WTC11 (cell line): ENCODE results near the gene MTFR2. TPM values are rescaled to one million over a fixed set of nuclear protein-coding genes. Genes with fewer than 3 reads are reported as not detected.

Experiments
- ATAC-seq: fragments of 200-7000 bp; cut with Tn5 transposase; 2 replicates; pipeline ENCODE4 v1.10.0; 2021; ENCODE audit warnings: mild to moderate bottlenecking, moderate library complexity
- CTCF ChIA-PET: fragments of 300-600 bp; sonication (Branson Sonifier 250); formaldehyde crosslinking; loops from one replicate; lab custom pipeline; 2021; ENCODE audit warnings: antibody characterized with exemption; lab: Charles Lee
- POLR2A ChIA-PET: fragments of 350-600 bp; sonication (Branson Sonifier 250); formaldehyde crosslinking; loops from one replicate; lab custom pipeline; 2021; ENCODE audit warnings: antibody characterized with exemption; lab: Charles Lee
- DNase-seq: peaks from one replicate; pipeline ENCODE4 v3.0.0; 2021; ENCODE audit warnings: low spot score
- H3K27ac Mint-ChIP-seq: 2 replicates; pipeline ENCODE4 v1.8.0; 2021; ENCODE audit warnings: mixed read lengths
- H3K27me3 Mint-ChIP-seq: 2 replicates; pipeline ENCODE4 v1.8.0; 2021; ENCODE audit warnings: low read depth, mild to moderate bottlenecking, moderate library complexity, mixed read lengths
- H3K36me3 Mint-ChIP-seq: 2 replicates; pipeline ENCODE4 v1.8.0; 2021; ENCODE audit warnings: mixed read lengths
- H3K4me1 Mint-ChIP-seq: 2 replicates; pipeline ENCODE4 v1.8.0; 2022; ENCODE audit warnings: mixed read lengths
- H3K4me3 Mint-ChIP-seq: 2 replicates; pipeline ENCODE4 v1.8.0; 2021; ENCODE audit warnings: mild to moderate bottlenecking, moderate library complexity, mixed read lengths
- H3K9me3 Mint-ChIP-seq: 2 replicates; pipeline ENCODE4 v1.8.0; 2021; ENCODE audit warnings: mixed read lengths
- ATF1 ChIP-seq: sonication (generic); formaldehyde crosslinking; IDR thresholded peaks from 2 replicates; pipeline ENCODE4 v1.8.1; 2023; ENCODE audit warnings: mild to moderate bottlenecking, moderate library complexity, missing genetic modification reagents
- CREM ChIP-seq: sonication (generic); formaldehyde crosslinking; IDR thresholded peaks from 2 replicates; pipeline ENCODE4 v1.8.1; 2022; ENCODE audit warnings: mild to moderate bottlenecking, missing genetic modification reagents, moderate library complexity
- EMX1 ChIP-seq: fragments of 250-450 bp; sonication (Bioruptor Pico); IDR thresholded peaks from 2 replicates; pipeline ENCODE4 v1.8.0; 2021; ENCODE audit warnings: mild to moderate bottlenecking
- FOXJ3 ChIP-seq: sonication (generic); formaldehyde crosslinking; IDR thresholded peaks from 2 replicates; pipeline ENCODE4 v1.9.0; 2021; ENCODE audit warnings: missing genetic modification reagents, mild to moderate bottlenecking, borderline replicate concordance
- GABPB1 ChIP-seq: sonication (generic); formaldehyde crosslinking; IDR thresholded peaks from 2 replicates; pipeline ENCODE4 v1.8.1; 2023; ENCODE audit warnings: mild to moderate bottlenecking, missing genetic modification reagents
- GRHL2 ChIP-seq: fragments of 250-450 bp; sonication (Bioruptor Pico); IDR thresholded peaks from 2 replicates; pipeline ENCODE4 v1.8.0; 2022; ENCODE audit warnings: mild to moderate bottlenecking, moderate library complexity; ENCODE audit not compliant: insufficient replicate concordance, severe bottlenecking
- JUN ChIP-seq: sonication (generic); formaldehyde crosslinking; IDR thresholded peaks from 2 replicates; pipeline ENCODE4 v1.8.0; 2023; ENCODE audit warnings: mild to moderate bottlenecking, missing genetic modification reagents
- MLX ChIP-seq: sonication (generic); formaldehyde crosslinking; IDR thresholded peaks from 2 replicates; pipeline ENCODE4 v1.8.1; 2023; ENCODE audit warnings: mild to moderate bottlenecking, missing genetic modification reagents, moderate library complexity
- NFE2L1 ChIP-seq: sonication (generic); formaldehyde crosslinking; IDR thresholded peaks from 2 replicates; pipeline ENCODE4 v1.8.1; 2023; ENCODE audit warnings: missing genetic modification reagents
- NR1H2 ChIP-seq: sonication (generic); formaldehyde crosslinking; IDR thresholded peaks from 2 replicates; pipeline ENCODE4 v1.9.0; 2021; ENCODE audit warnings: mild to moderate bottlenecking, moderate library complexity, missing genetic modification reagents
- PRRX2 ChIP-seq: fragments of 250-450 bp; sonication (Bioruptor Pico); IDR thresholded peaks from 2 replicates; pipeline ENCODE4 v1.8.0; 2021; ENCODE audit warnings: mild to moderate bottlenecking
- RELA ChIP-seq: sonication (generic); formaldehyde crosslinking; IDR thresholded peaks from 2 replicates; pipeline ENCODE4 v1.8.1; 2022; ENCODE audit warnings: missing genetic modification reagents, mild to moderate bottlenecking, borderline replicate concordance
- SOX15 ChIP-seq: fragments of 250-450 bp; sonication (Bioruptor Pico); IDR thresholded peaks from 2 replicates; pipeline ENCODE4 v1.9.0; 2021; ENCODE audit warnings: mild to moderate bottlenecking
- TP53 ChIP-seq: sonication (generic); formaldehyde crosslinking; IDR thresholded peaks from 2 replicates; pipeline ENCODE4 v1.8.1; 2023; ENCODE audit warnings: mild to moderate bottlenecking, missing genetic modification reagents
- ZNF121 ChIP-seq: sonication (generic); formaldehyde crosslinking; IDR thresholded peaks from 2 replicates; pipeline ENCODE4 v1.8.0; 2023; ENCODE audit warnings: missing genetic modification reagents
- ZNF219 ChIP-seq: sonication (generic); formaldehyde crosslinking; IDR thresholded peaks from 2 replicates; pipeline ENCODE4 v1.8.0; 2023; ENCODE audit warnings: missing genetic modification reagents, mild to moderate bottlenecking, borderline replicate concordance
- ZNF263 ChIP-seq: sonication (generic); formaldehyde crosslinking; IDR thresholded peaks from 2 replicates; pipeline ENCODE4 v1.8.1; 2022; ENCODE audit warnings: low read depth, mild to moderate bottlenecking, moderate library complexity, missing genetic modification reagents
- total RNA-seq: library from RNA; stranded (reverse); gene quantifications from 3 replicates; pipeline ENCODE4 v1.2.3, GENCODE V29; 2021
- TF ChIP-seq, protein P1 (sequence below): sonication (generic); formaldehyde crosslinking; IDR thresholded peaks from 2 replicates; pipeline ENCODE4 v1.8.1; 2023; ENCODE audit warnings: mild to moderate bottlenecking, missing genetic modification reagents, moderate library complexity
- TF ChIP-seq, protein P2 (sequence below): sonication (generic); formaldehyde crosslinking; IDR thresholded peaks from 2 replicates; pipeline ENCODE4 v1.8.1; 2022; ENCODE audit warnings: missing genetic modification reagents, borderline replicate concordance
- TF ChIP-seq, protein P3 (sequence below): sonication (generic); formaldehyde crosslinking; IDR thresholded peaks from 2 replicates; pipeline ENCODE4 v1.8.1; 2022; ENCODE audit warnings: low read depth, mild to moderate bottlenecking, moderate library complexity, missing genetic modification reagents, borderline replicate concordance
- TF ChIP-seq, protein P4 (sequence below): fragments of 250-450 bp; sonication (Bioruptor Pico); IDR thresholded peaks from 2 replicates; pipeline ENCODE4 v1.8.0; 2021; ENCODE audit warnings: mild to moderate bottlenecking
- TF ChIP-seq, protein P5 (sequence below): fragments of 250-450 bp; sonication (Bioruptor Pico); IDR thresholded peaks from 2 replicates; pipeline ENCODE4 v1.9.0; 2021; ENCODE audit warnings: mild to moderate bottlenecking
- TF ChIP-seq, protein P6 (sequence below): sonication (generic); formaldehyde crosslinking; IDR thresholded peaks from 2 replicates; pipeline ENCODE4 v1.8.1; 2023; ENCODE audit warnings: mild to moderate bottlenecking, moderate library complexity, missing genetic modification reagents
- TF ChIP-seq, protein P7 (sequence below): sonication (generic); formaldehyde crosslinking; IDR thresholded peaks from 2 replicates; pipeline ENCODE4 v1.8.0; 2022; ENCODE audit warnings: mild to moderate bottlenecking, missing genetic modification reagents

MTFR2 gene
- total RNA-seq, 1 experiment from 2014 or later: 8.5 TPM

DNA sequence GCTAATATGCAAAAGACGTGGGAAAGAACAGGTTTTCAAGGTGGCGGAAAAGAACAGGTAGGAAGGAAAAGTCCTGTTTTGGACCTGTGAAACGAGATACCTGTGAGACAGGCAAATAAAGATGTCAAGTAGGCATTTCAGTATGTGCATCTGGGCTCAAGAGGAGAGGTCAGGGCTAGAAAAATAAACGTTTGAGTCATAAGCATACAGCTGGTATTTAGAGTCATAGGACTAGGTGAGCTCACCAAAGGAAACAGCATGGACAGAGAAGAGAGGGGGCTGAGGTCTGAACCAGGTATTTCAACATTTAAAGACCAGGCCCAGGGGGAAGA lies 14.9 kb downstream of the MTFR2 start:
- no peaks in the 10 kb centered on the region for H3K4me1 Mint-ChIP-seq
- H3K36me3 Mint-ChIP-seq: peaks cover 35% of the 10 kb centered on the region
- H3K4me3 Mint-ChIP-seq: no peak overlapping the region
- 0 out of 2 replicates have a peak overlapping the region, but pooled peaks have one; percentile 2 for H3K27ac Mint-ChIP-seq
- ATAC-seq (no peak), DNase-seq (no peak)
- ChIA-PET CTCF (interaction anchor here (1.2 kb wide), 1 partner anchor 315 kb away, joined by 3 read pairs; no protein-coding TSS in a partner anchor), POLR2A (no interaction called here)
- no peaks in the 10 kb centered on the region for H3K27me3 Mint-ChIP-seq
- TF ChIP-seq ZNF219 (no peak), NFE2L1 (CRISPR knock-in tag) (no peak), CREM (CRISPR knock-in tag) (no peak), RELA (CRISPR knock-in tag) (no peak), EMX1 (CRISPR knock-in tag) (no peak), MLX (CRISPR knock-in tag) (no peak), JUN (CRISPR knock-in tag) (no peak), GABPB1 (CRISPR knock-in tag) (no peak), ZNF121 (CRISPR knock-in tag) (no peak), ATF1 (no peak), GRHL2 (CRISPR knock-in tag) (no peak), FOXJ3 (CRISPR knock-in tag) (no peak), PRRX2 (CRISPR knock-in tag) (no peak), SOX15 (CRISPR knock-in tag) (no peak)
- TF ChIP-seq, protein P1, sequence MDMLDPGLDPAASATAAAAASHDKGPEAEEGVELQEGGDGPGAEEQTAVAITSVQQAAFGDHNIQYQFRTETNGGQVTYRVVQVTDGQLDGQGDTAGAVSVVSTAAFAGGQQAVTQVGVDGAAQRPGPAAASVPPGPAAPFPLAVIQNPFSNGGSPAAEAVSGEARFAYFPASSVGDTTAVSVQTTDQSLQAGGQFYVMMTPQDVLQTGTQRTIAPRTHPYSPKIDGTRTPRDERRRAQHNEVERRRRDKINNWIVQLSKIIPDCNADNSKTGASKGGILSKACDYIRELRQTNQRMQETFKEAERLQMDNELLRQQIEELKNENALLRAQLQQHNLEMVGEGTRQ (CRISPR knock-in tag): no peak
- TF ChIP-seq, protein P2, sequence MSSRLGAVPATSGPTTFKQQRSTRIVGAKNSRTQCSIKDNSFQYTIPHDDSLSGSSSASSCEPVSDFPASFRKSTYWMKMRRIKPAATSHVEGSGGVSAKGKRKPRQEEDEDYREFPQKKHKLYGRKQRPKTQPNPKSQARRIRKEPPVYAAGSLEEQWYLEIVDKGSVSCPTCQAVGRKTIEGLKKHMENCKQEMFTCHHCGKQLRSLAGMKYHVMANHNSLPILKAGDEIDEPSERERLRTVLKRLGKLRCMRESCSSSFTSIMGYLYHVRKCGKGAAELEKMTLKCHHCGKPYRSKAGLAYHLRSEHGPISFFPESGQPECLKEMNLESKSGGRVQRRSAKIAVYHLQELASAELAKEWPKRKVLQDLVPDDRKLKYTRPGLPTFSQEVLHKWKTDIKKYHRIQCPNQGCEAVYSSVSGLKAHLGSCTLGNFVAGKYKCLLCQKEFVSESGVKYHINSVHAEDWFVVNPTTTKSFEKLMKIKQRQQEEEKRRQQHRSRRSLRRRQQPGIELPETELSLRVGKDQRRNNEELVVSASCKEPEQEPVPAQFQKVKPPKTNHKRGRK (CRISPR knock-in tag): no peak
- TF ChIP-seq, protein P3, sequence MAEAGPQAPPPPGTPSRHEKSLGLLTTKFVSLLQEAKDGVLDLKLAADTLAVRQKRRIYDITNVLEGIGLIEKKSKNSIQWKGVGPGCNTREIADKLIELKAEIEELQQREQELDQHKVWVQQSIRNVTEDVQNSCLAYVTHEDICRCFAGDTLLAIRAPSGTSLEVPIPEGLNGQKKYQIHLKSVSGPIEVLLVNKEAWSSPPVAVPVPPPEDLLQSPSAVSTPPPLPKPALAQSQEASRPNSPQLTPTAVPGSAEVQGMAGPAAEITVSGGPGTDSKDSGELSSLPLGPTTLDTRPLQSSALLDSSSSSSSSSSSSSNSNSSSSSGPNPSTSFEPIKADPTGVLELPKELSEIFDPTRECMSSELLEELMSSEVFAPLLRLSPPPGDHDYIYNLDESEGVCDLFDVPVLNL (CRISPR knock-in tag): no peak
- TF ChIP-seq, all 79 proteins: peak for 0
- no peaks in the 10 kb centered on the region for H3K9me3 Mint-ChIP-seq

GRCh38 chr6:136232701-136233100 lies 17.4 kb downstream of the MTFR2 start:
- Mint-ChIP-seq H3K27me3 (no peaks in the 10 kb centered on the region), H3K36me3 (peaks cover 22% of the 10 kb centered on the region), H3K9me3 (no peaks in the 10 kb centered on the region), H3K27ac (no peak overlapping the region), H3K4me3 (no peak overlapping the region), H3K4me1 (no peaks in the 10 kb centered on the region)
- ChIA-PET CTCF (interaction anchor here (1.6 kb wide), 1 partner anchor 84 kb away, joined by 3 read pairs; no protein-coding TSS in a partner anchor), POLR2A (no interaction called here)
- DNase-seq (no peak), ATAC-seq (no peak)
- TF ChIP-seq GABPB1 (CRISPR knock-in tag): no peak
- TF ChIP-seq, protein P4, sequence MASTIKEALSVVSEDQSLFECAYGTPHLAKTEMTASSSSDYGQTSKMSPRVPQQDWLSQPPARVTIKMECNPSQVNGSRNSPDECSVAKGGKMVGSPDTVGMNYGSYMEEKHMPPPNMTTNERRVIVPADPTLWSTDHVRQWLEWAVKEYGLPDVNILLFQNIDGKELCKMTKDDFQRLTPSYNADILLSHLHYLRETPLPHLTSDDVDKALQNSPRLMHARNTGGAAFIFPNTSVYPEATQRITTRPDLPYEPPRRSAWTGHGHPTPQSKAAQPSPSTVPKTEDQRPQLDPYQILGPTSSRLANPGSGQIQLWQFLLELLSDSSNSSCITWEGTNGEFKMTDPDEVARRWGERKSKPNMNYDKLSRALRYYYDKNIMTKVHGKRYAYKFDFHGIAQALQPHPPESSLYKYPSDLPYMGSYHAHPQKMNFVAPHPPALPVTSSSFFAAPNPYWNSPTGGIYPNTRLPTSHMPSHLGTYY (CRISPR knock-in tag): no peak
- TF ChIP-seq, protein P5, sequence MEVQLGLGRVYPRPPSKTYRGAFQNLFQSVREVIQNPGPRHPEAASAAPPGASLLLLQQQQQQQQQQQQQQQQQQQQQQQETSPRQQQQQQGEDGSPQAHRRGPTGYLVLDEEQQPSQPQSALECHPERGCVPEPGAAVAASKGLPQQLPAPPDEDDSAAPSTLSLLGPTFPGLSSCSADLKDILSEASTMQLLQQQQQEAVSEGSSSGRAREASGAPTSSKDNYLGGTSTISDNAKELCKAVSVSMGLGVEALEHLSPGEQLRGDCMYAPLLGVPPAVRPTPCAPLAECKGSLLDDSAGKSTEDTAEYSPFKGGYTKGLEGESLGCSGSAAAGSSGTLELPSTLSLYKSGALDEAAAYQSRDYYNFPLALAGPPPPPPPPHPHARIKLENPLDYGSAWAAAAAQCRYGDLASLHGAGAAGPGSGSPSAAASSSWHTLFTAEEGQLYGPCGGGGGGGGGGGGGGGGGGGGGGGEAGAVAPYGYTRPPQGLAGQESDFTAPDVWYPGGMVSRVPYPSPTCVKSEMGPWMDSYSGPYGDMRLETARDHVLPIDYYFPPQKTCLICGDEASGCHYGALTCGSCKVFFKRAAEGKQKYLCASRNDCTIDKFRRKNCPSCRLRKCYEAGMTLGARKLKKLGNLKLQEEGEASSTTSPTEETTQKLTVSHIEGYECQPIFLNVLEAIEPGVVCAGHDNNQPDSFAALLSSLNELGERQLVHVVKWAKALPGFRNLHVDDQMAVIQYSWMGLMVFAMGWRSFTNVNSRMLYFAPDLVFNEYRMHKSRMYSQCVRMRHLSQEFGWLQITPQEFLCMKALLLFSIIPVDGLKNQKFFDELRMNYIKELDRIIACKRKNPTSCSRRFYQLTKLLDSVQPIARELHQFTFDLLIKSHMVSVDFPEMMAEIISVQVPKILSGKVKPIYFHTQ (CRISPR knock-in tag): no peak
- no peak for TF ChIP-seq SOX15 (CRISPR knock-in tag)
- TF ChIP-seq, protein P6, sequence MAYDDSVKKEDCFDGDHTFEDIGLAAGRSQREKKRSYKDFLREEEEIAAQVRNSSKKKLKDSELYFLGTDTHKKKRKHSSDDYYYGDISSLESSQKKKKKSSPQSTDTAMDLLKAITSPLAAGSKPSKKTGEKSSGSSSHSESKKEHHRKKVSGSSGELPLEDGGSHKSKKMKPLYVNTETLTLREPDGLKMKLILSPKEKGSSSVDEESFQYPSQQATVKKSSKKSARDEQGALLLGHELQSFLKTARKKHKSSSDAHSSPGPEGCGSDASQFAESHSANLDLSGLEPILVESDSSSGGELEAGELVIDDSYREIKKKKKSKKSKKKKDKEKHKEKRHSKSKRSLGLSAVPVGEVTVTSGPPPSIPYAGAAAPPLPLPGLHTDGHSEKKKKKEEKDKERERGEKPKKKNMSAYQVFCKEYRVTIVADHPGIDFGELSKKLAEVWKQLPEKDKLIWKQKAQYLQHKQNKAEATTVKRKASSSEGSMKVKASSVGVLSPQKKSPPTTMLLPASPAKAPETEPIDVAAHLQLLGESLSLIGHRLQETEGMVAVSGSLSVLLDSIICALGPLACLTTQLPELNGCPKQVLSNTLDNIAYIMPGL (CRISPR knock-in tag): no peak
- TF ChIP-seq PRRX2 (CRISPR knock-in tag): no peak
- TF ChIP-seq TP53: no peak
- no peak for TF ChIP-seq ZNF263
- no peak for TF ChIP-seq NR1H2 (CRISPR knock-in tag)
- TF ChIP-seq, protein P7, sequence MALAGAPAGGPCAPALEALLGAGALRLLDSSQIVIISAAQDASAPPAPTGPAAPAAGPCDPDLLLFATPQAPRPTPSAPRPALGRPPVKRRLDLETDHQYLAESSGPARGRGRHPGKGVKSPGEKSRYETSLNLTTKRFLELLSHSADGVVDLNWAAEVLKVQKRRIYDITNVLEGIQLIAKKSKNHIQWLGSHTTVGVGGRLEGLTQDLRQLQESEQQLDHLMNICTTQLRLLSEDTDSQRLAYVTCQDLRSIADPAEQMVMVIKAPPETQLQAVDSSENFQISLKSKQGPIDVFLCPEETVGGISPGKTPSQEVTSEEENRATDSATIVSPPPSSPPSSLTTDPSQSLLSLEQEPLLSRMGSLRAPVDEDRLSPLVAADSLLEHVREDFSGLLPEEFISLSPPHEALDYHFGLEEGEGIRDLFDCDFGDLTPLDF (CRISPR knock-in tag): no peak
- TF ChIP-seq GRHL2 (CRISPR knock-in tag): no peak
